IMR-90 (cell line): ENCODE data around the gene JAKMIP2.

Source experiments
- CTCF ChIP-seq: conservative IDR thresholded peaks from 2 replicates; pipeline ENCODE4 v1.5.1; 2012; ENCODE audit warnings: mild to moderate bottlenecking, low read depth, low read length, improper control_type of control experiment
- USF2 ChIP-seq: fragments of 150-350 bp; IDR thresholded peaks from 2 replicates; pipeline ENCODE4 v1.6.1; 2017; ENCODE audit warnings: mild to moderate bottlenecking, antibody characterized with exemption, low read length, low read depth

GRCh38 chr5:147538236-147538635 is 244.3 kb downstream of the JAKMIP2 start:
- TF ChIP-seq USF2 (no peak), CTCF (no peak)
